NT2/D1 (cell line): ENCODE results near the gene VAMP2.

ENCODE experiments used
- DNase-seq: peaks from one replicate; pipeline ENCODE4 v3.0.0-alpha.2; 2011; ENCODE audit warnings: low read depth, low spot score
- H3K27me3 ChIP-seq: 2 replicates; pipeline ENCODE4 v1.6.0; 2011; ENCODE audit warnings: mild to moderate bottlenecking; ENCODE audit not compliant: insufficient read length, insufficient read depth
- H3K36me3 ChIP-seq: 2 replicates; pipeline ENCODE4 v1.6.1; 2011; ENCODE audit warnings: mild to moderate bottlenecking, low read length, mixed read lengths; ENCODE audit not compliant: insufficient read depth, insufficient read length
- H3K4me1 ChIP-seq: 2 replicates; pipeline ENCODE4 v1.5.1; 2011; ENCODE audit not compliant: insufficient read depth, insufficient read length
- H3K4me3 ChIP-seq: 2 replicates; pipeline ENCODE4 v1.5.1; 2011; ENCODE audit warnings: low read depth; ENCODE audit not compliant: insufficient read length
- H3K9ac ChIP-seq: 2 replicates; pipeline ENCODE4 v1.6.0; 2011; ENCODE audit warnings: low read depth; ENCODE audit not compliant: insufficient read length
- H3K9me3 ChIP-seq: 2 replicates; pipeline ENCODE4 v1.5.1; 2011; ENCODE audit warnings: mild to moderate bottlenecking, low read length; ENCODE audit not compliant: insufficient read depth
- SUZ12 ChIP-seq: IDR thresholded peaks from 2 replicates; pipeline ENCODE4 v1.6.1; 2011; ENCODE audit not compliant: insufficient read length, insufficient read depth; ENCODE audit errors: extremely low read depth
- YY1 ChIP-seq: IDR thresholded peaks from 2 replicates; pipeline ENCODE4 v1.6.1; 2011; ENCODE audit not compliant: insufficient read length, insufficient read depth
- ZNF274 ChIP-seq: IDR thresholded peaks from 2 replicates; pipeline ENCODE4 v1.6.1; 2011; ENCODE audit warnings: mild to moderate bottlenecking, low read depth, low read length

The VAMP2 gene

GRCh38 chr17:8123695-8124349 lies 38.9 kb downstream of the VAMP2 start, which contains the start of gene HES7:
Gene HES7, minus strand, starts transcription at chr17:8124106. Its CDS starts 22 bp downstream, at chr17:8124084.
- Histone ChIP-seq H3K36me3 (no peaks in the 10 kb centered on the region), H3K27me3 (peaks cover 60% of the 10 kb centered on the region), H3K9ac (peak within 1 kb of the TSS; percentile 76), H3K4me1 (peaks cover 2% of the 10 kb centered on the region), H3K4me3 (peak within 1 kb of the TSS; percentile 53), H3K9me3 (no peaks in the 10 kb centered on the region)
- DNase-seq: no peak
- no peak for TF ChIP-seq ZNF274
- no peak for TF ChIP-seq SUZ12
- TF ChIP-seq YY1: no peak

- Histone ChIP-seq H3K4me3 (peak overlapping the region; percentile 53), H3K4me1 (peaks cover 4% of the 10 kb centered on the region), H3K36me3 (no peaks in the 10 kb centered on the region), H3K9me3 (no peaks in the 10 kb centered on the region), H3K9ac (peak overlapping the region; percentile 76), H3K27me3 (peaks cover 57% of the 10 kb centered on the region)
- DNase-seq: no peak
- no peak for TF ChIP-seq ZNF274
- peak; percentile 52 for TF ChIP-seq SUZ12
- TF ChIP-seq YY1: no peak
These were observed 39.6 kb downstream of the VAMP2 start for GRCh38 chr17:8122924-8123694.

- Histone ChIP-seq H3K9ac (peak overlapping the region; percentile 76), H3K4me1 (peaks cover 4% of the 10 kb centered on the region), H3K27me3 (peaks cover 57% of the 10 kb centered on the region)
These were observed 40.3 kb downstream of the VAMP2 start for GRCh38 chr17:8122422-8122923.

GRCh38 chr17:8121681-8122421 lies 40.9 kb downstream of the VAMP2 start:
- H3K27me3 ChIP-seq: peaks cover 57% of the 10 kb centered on the region
- no peaks in the 10 kb centered on the region for H3K9me3 ChIP-seq
- no peak for DNase-seq
- peak overlapping the region; percentile 53 for H3K4me3 ChIP-seq
- peaks cover 4% of the 10 kb centered on the region for H3K4me1 ChIP-seq
- TF ChIP-seq YY1 (no peak), ZNF274 (no peak), SUZ12 (no peak)
- H3K36me3 ChIP-seq: no peaks in the 10 kb centered on the region
- peak overlapping the region; percentile 21 for H3K9ac ChIP-seq

More at GRCh38 chr17:8122422-8122923, 40.3 kb downstream of the VAMP2 start:
- no peak for TF ChIP-seq ZNF274
- peak; percentile 73 for TF ChIP-seq SUZ12
- TF ChIP-seq YY1: no peak
- no peaks in the 10 kb centered on the region for H3K36me3 ChIP-seq
- no peaks in the 10 kb centered on the region for H3K9me3 ChIP-seq
- H3K4me3 ChIP-seq: peak overlapping the region; percentile 53
- no peak for DNase-seq

GRCh38 chr17:8121407-8121680 lies 41.4 kb downstream of the VAMP2 start:
- TF ChIP-seq ZNF274 (no peak), SUZ12 (no peak), YY1 (no peak)
- H3K9me3 ChIP-seq: no peaks in the 10 kb centered on the region
- H3K36me3 ChIP-seq: no peaks in the 10 kb centered on the region
- H3K4me1 ChIP-seq: peaks cover 4% of the 10 kb centered on the region
- no peak overlapping the region for H3K9ac ChIP-seq
- DNase-seq: no peak
- peak overlapping the region; percentile 63 for H3K4me3 ChIP-seq
- peaks cover 59% of the 10 kb centered on the region for H3K27me3 ChIP-seq

- H3K4me1 ChIP-seq: peaks cover 4% of the 10 kb centered on the region
- peaks cover 65% of the 10 kb centered on the region for H3K27me3 ChIP-seq
- peak overlapping the region; percentile 63 for H3K4me3 ChIP-seq
- H3K36me3 ChIP-seq: no peaks in the 10 kb centered on the region
- DNase-seq: no peak
- H3K9ac ChIP-seq: peak overlapping the region; percentile 75
- TF ChIP-seq YY1: no peak
- no peak for TF ChIP-seq ZNF274
- no peak for TF ChIP-seq SUZ12
- no peaks in the 10 kb centered on the region for H3K9me3 ChIP-seq
These were observed 42.0 kb downstream of the VAMP2 start for GRCh38 chr17:8120520-8121406.
